HFF-Myc (cell line): ENCODE results near the gene AP5S1.
A peak's percentile ranks its signal among the peaks of the same experiment; 100 is the strongest.

Experiments
- DNase-seq: peaks from one replicate; pipeline ENCODE4 v3.0.0-alpha.2; 2011; ENCODE audit warnings: low read depth; ENCODE audit errors: extremely low read depth
- H3K4me3 ChIP-seq: replicated peaks from 2 replicates; pipeline ENCODE4 v1.5.1; 2011; ENCODE audit warnings: low read depth, mild to moderate bottlenecking, control low read depth, low read length
- TF ChIP-seq, protein P1 (sequence below): IDR thresholded peaks from 2 replicates; pipeline ENCODE4 v1.5.1; 2012; ENCODE audit warnings: mild to moderate bottlenecking, low read depth, low read length, control low read depth; ENCODE audit errors: missing control alignments

AP5S1 gene

GRCh38 chr20:3846378-3846739 is 26.0 kb downstream of the AP5S1 start:
- TF ChIP-seq, protein P1, sequence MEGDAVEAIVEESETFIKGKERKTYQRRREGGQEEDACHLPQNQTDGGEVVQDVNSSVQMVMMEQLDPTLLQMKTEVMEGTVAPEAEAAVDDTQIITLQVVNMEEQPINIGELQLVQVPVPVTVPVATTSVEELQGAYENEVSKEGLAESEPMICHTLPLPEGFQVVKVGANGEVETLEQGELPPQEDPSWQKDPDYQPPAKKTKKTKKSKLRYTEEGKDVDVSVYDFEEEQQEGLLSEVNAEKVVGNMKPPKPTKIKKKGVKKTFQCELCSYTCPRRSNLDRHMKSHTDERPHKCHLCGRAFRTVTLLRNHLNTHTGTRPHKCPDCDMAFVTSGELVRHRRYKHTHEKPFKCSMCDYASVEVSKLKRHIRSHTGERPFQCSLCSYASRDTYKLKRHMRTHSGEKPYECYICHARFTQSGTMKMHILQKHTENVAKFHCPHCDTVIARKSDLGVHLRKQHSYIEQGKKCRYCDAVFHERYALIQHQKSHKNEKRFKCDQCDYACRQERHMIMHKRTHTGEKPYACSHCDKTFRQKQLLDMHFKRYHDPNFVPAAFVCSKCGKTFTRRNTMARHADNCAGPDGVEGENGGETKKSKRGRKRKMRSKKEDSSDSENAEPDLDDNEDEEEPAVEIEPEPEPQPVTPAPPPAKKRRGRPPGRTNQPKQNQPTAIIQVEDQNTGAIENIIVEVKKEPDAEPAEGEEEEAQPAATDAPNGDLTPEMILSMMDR = no peak
- H3K4me3 ChIP-seq = peak overlapping the region; percentile 82
- no peak for DNase-seq

GRCh38 chr20:3846740-3847428 is 26.5 kb downstream of the AP5S1 start, which contains the start of gene MAVS:
Gene MAVS, plus strand, starts transcription at chr20:3846834. Its CDS starts 7,791 bp downstream, at chr20:3854625.
- TF ChIP-seq, protein P1 = no peak
- peak within 1 kb of the TSS; percentile 82 for H3K4me3 ChIP-seq
- DNase-seq = peak; percentile 24

DNA sequence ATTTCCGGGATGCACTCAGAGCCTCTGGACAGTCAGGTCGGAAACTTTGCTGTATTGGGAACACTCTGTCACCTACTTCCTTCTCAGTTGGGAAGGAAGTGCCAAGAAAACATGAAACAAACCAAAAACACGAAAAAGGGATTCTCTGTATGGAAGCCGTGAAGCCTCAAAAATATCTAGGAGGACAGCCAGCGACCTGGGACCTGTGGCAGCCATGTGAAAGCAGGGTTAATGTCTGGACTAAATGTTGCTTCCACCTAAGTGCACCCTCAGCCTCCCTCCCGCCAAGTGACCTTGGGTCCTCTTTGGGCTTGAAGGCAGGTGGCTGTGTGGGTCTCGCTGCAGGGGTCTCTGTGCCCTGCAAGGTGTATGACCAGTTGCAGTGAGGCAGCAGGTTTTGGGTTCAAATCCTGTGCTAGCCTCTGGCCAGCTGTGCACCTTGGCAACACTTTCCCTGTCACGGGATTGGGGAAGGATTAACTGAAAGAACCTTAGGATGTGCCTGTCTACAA is 27.1 kb downstream of the AP5S1 start:
- peak overlapping the region; percentile 82 for H3K4me3 ChIP-seq
- no peak for DNase-seq
- TF ChIP-seq, protein P1 = no peak

DNA sequence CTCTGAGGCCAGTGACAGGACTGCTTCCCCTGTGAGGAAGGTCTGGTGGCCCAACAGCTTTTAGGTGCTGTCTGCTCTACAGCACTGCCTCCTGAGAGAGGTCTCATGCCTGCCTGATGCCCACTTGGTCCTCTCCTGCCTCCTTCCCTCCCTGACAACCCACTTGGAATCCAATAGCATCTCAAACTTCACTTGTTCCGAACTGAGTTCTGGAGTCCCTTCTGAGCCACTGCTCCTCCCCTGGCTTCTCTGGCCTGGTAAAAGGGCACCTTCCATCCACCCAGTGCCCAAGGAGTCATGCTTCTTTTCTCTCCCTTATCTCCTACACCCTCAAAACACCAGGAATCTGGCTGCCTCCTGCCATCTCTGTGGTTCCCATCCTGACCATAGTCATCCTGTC is 28.2 kb downstream of the AP5S1 start:
- TF ChIP-seq, protein P1 = no peak
- H3K4me3 ChIP-seq = no peak overlapping the region
- no peak for DNase-seq

- DNase-seq = no peak
- TF ChIP-seq, protein P1 = no peak
- H3K4me3 ChIP-seq = no peak overlapping the region
Observed at GRCh38 chr20:3854462-3854871, 34.1 kb downstream of the AP5S1 start.

- DNase-seq = no peak
- H3K4me3 ChIP-seq = no peak overlapping the region
- TF ChIP-seq, protein P1 = no peak
Observed at GRCh38 chr20:3857405-3857804, 37.1 kb downstream of the AP5S1 start.

DNA sequence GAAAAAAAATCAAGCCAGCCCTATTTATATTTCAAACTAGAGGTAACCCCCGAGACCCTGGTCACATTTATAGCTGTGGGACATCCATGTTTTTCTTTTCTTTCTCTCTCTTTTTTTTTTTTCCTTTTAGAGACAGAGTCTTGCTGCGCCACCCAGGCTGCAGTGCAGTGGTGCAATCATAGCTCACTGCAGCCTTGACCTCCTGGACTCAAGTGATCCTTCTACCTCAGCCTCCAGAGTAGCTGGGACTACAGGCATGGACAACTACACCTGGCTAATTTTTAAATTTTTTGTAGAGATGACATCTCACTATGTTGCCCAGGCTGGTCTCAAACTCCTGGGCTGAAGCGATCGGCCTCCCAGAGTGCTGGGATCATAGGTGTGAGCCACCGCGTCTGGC is 38.3 kb downstream of the AP5S1 start:
- DNase-seq = no peak
- H3K4me3 ChIP-seq = no peak overlapping the region
- TF ChIP-seq, protein P1 = no peak
